ENCODE data around the gene TRIM14. TPM values are rescaled to one million over a fixed set of nuclear protein-coding genes. Genes with fewer than 3 reads are reported as not detected.

TRIM14 gene
- total RNA-seq, 1 experiment from 2014 or later, result 11.9 TPM

GRCh38 chr9:98064623-98065392 lies 54.2 kb downstream of the TRIM14 start:
- H3K27ac Mint-ChIP-seq, result 0 out of 2 replicates have a peak overlapping the region, but pooled peaks have one; percentile 23
- peaks cover 40% of the 10 kb centered on the region for H3K36me3 Mint-ChIP-seq
- ATAC-seq (no peak), DNase-seq (ENCODE audit: low spot score) (no peak)
- no peaks in the 10 kb centered on the region for H3K27me3 Mint-ChIP-seq (ENCODE audit: low read depth)
- POLR2A ChIA-PET, result no interaction called here
- H3K4me1 Mint-ChIP-seq, result no peaks in the 10 kb centered on the region
- H3K9me3 Mint-ChIP-seq, result no peaks in the 10 kb centered on the region
- TF ChIP-seq TEAD1 (CRISPR knock-in tag; IDR thresholded peaks at IDR 0.05), result no peak
- no peak for TF ChIP-seq ZNF281 (CRISPR knock-in tag; IDR thresholded peaks at IDR 0.05)
- TF ChIP-seq JAZF1 (CRISPR knock-in tag; IDR thresholded peaks at IDR 0.05), result no peak
- no peak for TF ChIP-seq STAT6 (CRISPR knock-in tag; conservative IDR thresholded peaks at IDR 0.05; ENCODE audit: low read depth)
- TF ChIP-seq GABPB1 (CRISPR knock-in tag; IDR thresholded peaks at IDR 0.05), result no peak
- TF ChIP-seq ZNF219 (CRISPR knock-in tag; IDR thresholded peaks at IDR 0.05; ENCODE audit: borderline replicate concordance), result no peak
- no peak for TF ChIP-seq PRRX2 (CRISPR knock-in tag; IDR thresholded peaks at IDR 0.05)
- no peak for TF ChIP-seq CDX4 (CRISPR knock-in tag; IDR thresholded peaks at IDR 0.05; ENCODE audit: borderline replicate concordance)
- CTCF ChIA-PET, result interaction anchor here (0.6 kb wide), 1 partner anchor 179 kb away, joined by 3 read pairs; no protein-coding TSS in a partner anchor
- no peak overlapping the region for H3K4me3 Mint-ChIP-seq

GRCh38 chr9:98062161-98062560 lies 56.9 kb downstream of the TRIM14 start:
- Mint-ChIP-seq H3K4me3 (no peak overlapping the region), H3K36me3 (peaks cover 40% of the 10 kb centered on the region), H3K4me1 (no peaks in the 10 kb centered on the region), H3K27ac (no peak overlapping the region), H3K27me3 (ENCODE audit: low read depth) (no peaks in the 10 kb centered on the region), H3K9me3 (no peaks in the 10 kb centered on the region)
- ATAC-seq (no peak), DNase-seq (ENCODE audit: low spot score) (no peak)
- CTCF ChIA-PET, result no interaction called here
- POLR2A ChIA-PET, result no interaction called here
- TF ChIP-seq NR3C1 (CRISPR knock-in tag; conservative IDR thresholded peaks at IDR 0.05; ENCODE audit: low read depth) (no peak), RELA (CRISPR knock-in tag; IDR thresholded peaks at IDR 0.05; ENCODE audit: borderline replicate concordance) (no peak), NR2C2 (CRISPR knock-in tag; IDR thresholded peaks at IDR 0.05) (no peak), HMGXB4 (CRISPR knock-in tag; IDR thresholded peaks at IDR 0.05) (no peak), MXD4 (CRISPR knock-in tag; IDR thresholded peaks at IDR 0.05; ENCODE audit: borderline replicate concordance) (no peak), AR (CRISPR knock-in tag; IDR thresholded peaks at IDR 0.05) (no peak), PRRX2 (CRISPR knock-in tag; IDR thresholded peaks at IDR 0.05) (no peak), GABPB1 (CRISPR knock-in tag; IDR thresholded peaks at IDR 0.05) (no peak), ZNF425 (CRISPR knock-in tag; conservative IDR thresholded peaks at IDR 0.05) (no peak), CTCF (IDR thresholded peaks at IDR 0.05) (no peak), MAX (CRISPR knock-in tag; IDR thresholded peaks at IDR 0.05) (no peak), NFATC4 (CRISPR knock-in tag; IDR thresholded peaks at IDR 0.05) (no peak), TEAD4 (CRISPR knock-in tag; IDR thresholded peaks at IDR 0.05) (no peak)

Data from WTC11 (cell line).